Gastrocnemius medialis (tissue), 4 donors: ENCODE measurements around the gene MDH1. TPM values are rescaled to one million over a fixed set of nuclear protein-coding genes. Genes with fewer than 3 reads are reported as not detected.
"Not testable (repeated sequence)": the region's sequence is repeated elsewhere in the genome, so short reads cannot be mapped to it uniquely, and the experiment has no call there.

ENCODE experiments used
- ATAC-seq, 2 donors: fragments of 150-250 bp; one replicate each; pipeline ENCODE4 v1.9.1; 2016
- DNase-seq, 2 donors: peaks; one replicate each; pipeline ENCODE4 v3.0.0-alpha.2; 2019
- H3K27ac ChIP-seq, 4 donors: fragments of 200-600 bp; sonication (generic); 1 replicate in 1 of 4; 2 replicates in 3 of 4; pipeline ENCODE4 v1.5.1; 2016 to 2018; ENCODE audit warnings: mild to moderate bottlenecking in 2 of 4, moderate library complexity in 1 of 4
- H3K27me3 ChIP-seq, 3 donors: fragments of 200-600 bp; sonication (generic) in 2 of 3; 1 replicate in 1 of 3; 2 replicates in 2 of 3; pipeline versions ENCODE4 v1.5.1 to v1.6.0; 2016 to 2019; ENCODE audit warnings: mild to moderate bottlenecking in 1 of 3, moderate library complexity in 1 of 3
- H3K36me3 ChIP-seq, 2 donors: fragments of 200-600 bp; sonication (generic) in 1 of 2; one replicate each; pipeline ENCODE4 v1.5.1; 2017 to 2018
- H3K4me1 ChIP-seq, 2 donors: fragments of 200-600 bp; sonication (generic) in 1 of 2; one replicate each; pipeline ENCODE4 v1.5.1; 2016 to 2017; ENCODE audit warnings: mild to moderate bottlenecking in 2 of 2
- H3K4me3 ChIP-seq, 4 donors: fragments of 200-600 bp; sonication (generic) in 3 of 4; 1 replicate in 1 of 4; 2 replicates in 3 of 4; pipeline ENCODE4 v1.5.1; 2016 to 2019; ENCODE audit warnings: mild to moderate bottlenecking in 2 of 4
- H3K9me3 ChIP-seq, 3 donors: fragments of 200-600 bp; sonication (generic) in 2 of 3; 1 replicate in 1 of 3; 2 replicates in 2 of 3; pipeline ENCODE4 v1.5.1; 2016 to 2019
- POLR2A ChIP-seq, 2 donors: fragments of 450-650 bp; IDR thresholded peaks; one replicate each; pipeline ENCODE4 v1.6.1; 2017; ENCODE audit warnings: antibody characterized with exemption in 2 of 2, mild to moderate bottlenecking in 2 of 2, moderate library complexity in 2 of 2
- in situ Hi-C, 4 donors: fragments of 200-750 bp; cut with MboI; loops; one replicate each; pipeline versions ENCODE4 v1.15.0 to v1.8.0; 2017; ENCODE audit warnings: low sequenced_read_pairs in 4 of 4
- intact Hi-C: fragments of 100-400 bp; cut with DNase I; formaldehyde crosslinking; loops from one replicate; pipeline ENCODE4 v1.15.1; 2023; ENCODE audit warnings: low total_unique reads
- total RNA-seq, 4 donors: library from RNA; depleted of rRNA; stranded (reverse); fragments of >200 nt; gene quantifications; one replicate each; pipeline versions ENCODE4 v1.1.0 to v1.2.3, GENCODE V29; 2016
- TF ChIP-seq, protein P1 (sequence below), 5 experiments: fragments of 450-650 bp in 3 of 5; fragments of 200-600 bp in 2 of 5; sonication (generic) in 2 of 5; IDR thresholded peaks in 4 of 5; conservative IDR thresholded peaks in 1 of 5; 1 replicate in 4 of 5; 2 replicates in 1 of 5; pipeline ENCODE4 v1.5.1; 2016 to 2019; ENCODE audit warnings: antibody characterized with exemption in 5 of 5, mild to moderate bottlenecking in 3 of 5, moderate library complexity in 3 of 5

The MDH1 gene
- total RNA-seq, 4 donors from 2014 or later, result 133 to 241 (median 194) TPM

DNA sequence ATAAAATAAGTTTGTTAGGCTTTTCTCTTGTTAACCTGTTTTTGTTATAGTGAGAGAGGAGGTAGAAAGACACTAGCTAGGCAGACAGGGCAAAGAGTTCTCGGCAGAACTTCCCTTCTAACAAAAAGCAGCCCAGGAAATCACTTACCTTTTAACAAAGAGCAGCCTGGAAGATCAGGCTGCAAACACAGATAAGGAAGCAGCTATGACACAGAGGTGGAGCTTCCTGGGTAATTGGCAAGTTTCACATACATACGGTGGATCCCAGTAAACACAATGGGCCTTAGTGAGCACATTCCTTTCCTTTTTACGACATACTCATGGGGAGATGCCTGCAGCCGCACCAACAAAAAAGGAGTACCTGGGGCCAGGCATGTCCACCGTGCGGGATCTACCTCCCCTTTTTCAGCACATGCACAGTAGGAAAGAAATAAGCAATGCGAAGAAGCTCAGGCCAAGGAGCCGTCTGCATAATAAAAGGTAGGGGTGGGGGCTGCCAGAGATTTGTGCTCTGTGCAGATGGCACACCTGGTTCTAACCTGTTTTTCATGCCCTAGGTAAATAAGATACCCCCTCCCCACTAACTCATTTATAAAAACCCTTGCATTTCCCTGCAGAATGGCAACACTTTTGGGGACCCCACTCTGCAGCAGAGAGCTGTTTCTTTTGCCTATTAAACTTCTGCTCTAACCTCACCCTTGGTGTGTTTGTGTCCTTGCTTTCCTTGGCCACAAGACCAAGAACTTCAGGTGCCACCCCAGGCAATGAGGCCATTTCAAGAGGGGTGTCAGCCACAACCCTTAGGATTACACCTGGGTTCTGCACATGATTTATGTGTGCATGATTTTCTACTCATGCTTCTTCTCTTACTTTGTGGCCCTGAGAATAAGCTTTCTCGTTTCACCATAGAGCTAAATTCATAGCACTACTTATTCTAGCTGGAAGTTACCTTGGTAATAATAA is 26.5 kb downstream of the MDH1 start:
- no peaks in the 10 kb centered on the region for H3K9me3 ChIP-seq
- in situ Hi-C loops, result no loop called here
- peaks cover 0 to 10% of the 10 kb centered on the region in 2 donors for H3K4me1 ChIP-seq
- H3K36me3 ChIP-seq, result no peaks in the 10 kb centered on the region
- DNase-seq, result no peak
- H3K27me3 ChIP-seq, result no peaks in the 10 kb centered on the region
- no peak overlapping the region for H3K27ac ChIP-seq
- TF ChIP-seq, protein P1, sequence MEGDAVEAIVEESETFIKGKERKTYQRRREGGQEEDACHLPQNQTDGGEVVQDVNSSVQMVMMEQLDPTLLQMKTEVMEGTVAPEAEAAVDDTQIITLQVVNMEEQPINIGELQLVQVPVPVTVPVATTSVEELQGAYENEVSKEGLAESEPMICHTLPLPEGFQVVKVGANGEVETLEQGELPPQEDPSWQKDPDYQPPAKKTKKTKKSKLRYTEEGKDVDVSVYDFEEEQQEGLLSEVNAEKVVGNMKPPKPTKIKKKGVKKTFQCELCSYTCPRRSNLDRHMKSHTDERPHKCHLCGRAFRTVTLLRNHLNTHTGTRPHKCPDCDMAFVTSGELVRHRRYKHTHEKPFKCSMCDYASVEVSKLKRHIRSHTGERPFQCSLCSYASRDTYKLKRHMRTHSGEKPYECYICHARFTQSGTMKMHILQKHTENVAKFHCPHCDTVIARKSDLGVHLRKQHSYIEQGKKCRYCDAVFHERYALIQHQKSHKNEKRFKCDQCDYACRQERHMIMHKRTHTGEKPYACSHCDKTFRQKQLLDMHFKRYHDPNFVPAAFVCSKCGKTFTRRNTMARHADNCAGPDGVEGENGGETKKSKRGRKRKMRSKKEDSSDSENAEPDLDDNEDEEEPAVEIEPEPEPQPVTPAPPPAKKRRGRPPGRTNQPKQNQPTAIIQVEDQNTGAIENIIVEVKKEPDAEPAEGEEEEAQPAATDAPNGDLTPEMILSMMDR (IDR thresholded peaks at IDR 0.05 in 4 of 5, conservative IDR thresholded peaks at IDR 0.05 in 1 of 5), result no peak
- TF ChIP-seq POLR2A (IDR thresholded peaks at IDR 0.05), result no peak
- H3K4me3 ChIP-seq, result no peak overlapping the region
- no peak for ATAC-seq
- intact Hi-C loops, result no loop called here

DNA sequence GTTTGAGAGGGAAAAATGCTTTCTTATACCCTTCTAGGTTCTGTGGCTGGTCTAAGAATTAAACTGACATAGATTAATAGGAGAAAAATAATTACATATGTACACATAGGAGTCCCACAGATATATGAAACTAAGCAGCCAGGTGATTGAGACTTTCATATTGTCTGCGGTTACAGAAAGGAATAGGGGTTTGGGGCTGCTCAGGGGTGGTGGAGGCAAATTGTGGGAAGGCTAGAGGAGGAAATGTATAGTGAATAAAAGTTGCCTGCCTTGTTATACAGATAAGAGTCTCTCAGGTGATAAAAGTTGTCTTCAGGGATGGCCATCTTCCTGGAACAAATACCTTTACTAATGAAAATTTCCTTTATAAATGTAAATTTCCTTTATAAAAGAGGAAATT is 28.6 kb downstream of the MDH1 start:
- Histone ChIP-seq H3K27ac (no peak overlapping the region), H3K36me3 (no peaks in the 10 kb centered on the region), H3K4me3 (no peak overlapping the region), H3K9me3 (no peaks in the 10 kb centered on the region), H3K4me1 (peaks cover 0 to 5% of the 10 kb centered on the region in 2 donors), H3K27me3 (no peaks in the 10 kb centered on the region)
- no peak for DNase-seq
- no peak for ATAC-seq
- no peak for TF ChIP-seq POLR2A (IDR thresholded peaks at IDR 0.05)
- TF ChIP-seq, protein P1 (IDR thresholded peaks at IDR 0.05 in 4 of 5, conservative IDR thresholded peaks at IDR 0.05 in 1 of 5), result no peak
- intact Hi-C loops (no loop called here), in situ Hi-C loops (no loop called here)

- no peak overlapping the region for H3K4me3 ChIP-seq
- H3K9me3 ChIP-seq, result no peaks in the 10 kb centered on the region
- TF ChIP-seq, protein P1 (IDR thresholded peaks at IDR 0.05 in 4 of 5, conservative IDR thresholded peaks at IDR 0.05 in 1 of 5), result no peak
- TF ChIP-seq POLR2A (IDR thresholded peaks at IDR 0.05), result no peak
- intact Hi-C loops, result no loop called here
- H3K4me1 ChIP-seq, result peaks cover 0 to 4% of the 10 kb centered on the region in 2 donors
- no peak overlapping the region for H3K27ac ChIP-seq
- in situ Hi-C loops, result no loop called here
- no peak for ATAC-seq
- DNase-seq, result no peak
- H3K27me3 ChIP-seq, result no peaks in the 10 kb centered on the region
- no peaks in the 10 kb centered on the region for H3K36me3 ChIP-seq
Measured at GRCh38 chr2:63619328-63619727, 30.6 kb downstream of the MDH1 start.

GRCh38 chr2:63622751-63623150 is 34.0 kb downstream of the MDH1 start:
- intact Hi-C loops, result no loop called here
- H3K4me1 ChIP-seq, result no peaks in the 10 kb centered on the region
- H3K27me3 ChIP-seq, result no peaks in the 10 kb centered on the region
- no peaks in the 10 kb centered on the region for H3K36me3 ChIP-seq
- no peak for ATAC-seq
- in situ Hi-C loops, result no loop called here
- no peaks in the 10 kb centered on the region for H3K9me3 ChIP-seq
- DNase-seq, result no peak
- no peak overlapping the region for H3K27ac ChIP-seq
- no peak overlapping the region for H3K4me3 ChIP-seq
- TF ChIP-seq, protein P1 (IDR thresholded peaks at IDR 0.05 in 4 of 5, conservative IDR thresholded peaks at IDR 0.05 in 1 of 5), result no peak
- TF ChIP-seq POLR2A (IDR thresholded peaks at IDR 0.05), result no peak

- in situ Hi-C loops, ATAC-seq, intact Hi-C loops: not testable (repeated sequence)
Measured at GRCh38 chr2:63623763-63624162, 35.0 kb downstream of the MDH1 start.

More at GRCh38 chr2:63623763-63624162, 35.0 kb downstream of the MDH1 start:
- not testable (repeated sequence) for DNase-seq, H3K4me1 ChIP-seq, H3K4me3 ChIP-seq, H3K27me3 ChIP-seq, H3K27ac ChIP-seq, H3K36me3 ChIP-seq, H3K9me3 ChIP-seq
